HL-60 (cell line): ENCODE data around the gene OSCAR.

Experiments used
- CTCF ChIP-seq: IDR thresholded peaks from one replicate; pipeline ENCODE4 v1.5.1; 2011; ENCODE audit warnings: low read length, control low read depth, inconsistent platforms; ENCODE audit not compliant: insufficient read depth
- GABPA ChIP-seq: IDR thresholded peaks from 2 replicates; pipeline ENCODE4 v1.6.1; 2012; ENCODE audit warnings: low read depth
- POLR2AphosphoS5 ChIP-seq: IDR thresholded peaks from 2 replicates; pipeline ENCODE4 v1.6.1; 2012; ENCODE audit warnings: low read depth
- REST ChIP-seq: IDR thresholded peaks from 2 replicates; pipeline ENCODE4 v1.6.1; 2012; ENCODE audit warnings: low read depth; ENCODE audit not compliant: insufficient replicate concordance
- SPI1 ChIP-seq: IDR thresholded peaks from 2 replicates; pipeline ENCODE4 v1.6.1; 2012; ENCODE audit warnings: low read depth, mild to moderate bottlenecking, borderline replicate concordance

- TF ChIP-seq CTCF (no peak), REST (no peak), POLR2AphosphoS5 (no peak), GABPA (no peak), SPI1 (no peak)
Observed at GRCh38 chr19:54145541-54146158, 45.0 kb upstream of the OSCAR start.
